ENCODE measurements around the gene PACRG. TPM values are rescaled to one million over a fixed set of nuclear protein-coding genes. Genes with fewer than 3 reads are reported as not detected.

PACRG gene
- total RNA-seq, 1 experiment from 2014 or later: 0.59 TPM

DNA sequence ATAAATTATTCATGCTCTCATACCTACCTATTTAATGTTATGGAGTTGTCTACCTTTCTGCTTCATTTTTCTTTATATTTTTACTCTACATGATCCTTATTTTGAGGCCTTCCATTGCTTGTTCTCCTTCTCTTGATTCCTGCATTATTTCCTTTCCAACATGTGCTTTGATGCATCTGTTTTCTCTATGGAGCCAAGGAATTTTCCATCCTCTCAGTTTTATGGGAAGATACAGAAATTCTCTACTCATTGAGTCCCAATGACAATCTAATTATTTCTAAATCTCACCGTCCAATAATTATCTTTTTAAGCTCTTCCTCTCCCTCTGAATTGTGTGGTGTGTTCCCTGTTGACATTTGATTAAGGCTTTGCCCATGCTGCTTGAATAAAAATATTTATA, 136.0 kb downstream of the PACRG start:
- in situ Hi-C loops (cut with HindIII; ENCODE audit: low pct_unique_long_range_greater_than_20kb, low sequenced_read_pairs) (no loop called here), intact Hi-C loops (cut with micrococcal nuclease; ENCODE audit: unreplicated experiment) (no loop called here)
- Histone ChIP-seq H3K27ac (ENCODE audit: low read length) (no peak overlapping the region), H3K9me3 (ENCODE audit: control insufficient read depth, insufficient read depth, low read depth, low read length) (no peaks in the 10 kb centered on the region), H3K36me3 (ENCODE audit: control insufficient read depth, insufficient read depth, low read length) (no peaks in the 10 kb centered on the region), H3K27me3 (ENCODE audit: control insufficient read depth, insufficient read depth, low read length) (no peaks in the 10 kb centered on the region), H3K4me3 (ENCODE audit: low read depth in 2 of 2, low read length in 2 of 2) (no peak overlapping the region), H3K4me1 (ENCODE audit: control insufficient read depth, insufficient read depth, low read length) (no peaks in the 10 kb centered on the region)
- ChIA-PET CTCF (no interaction called here), POLR2A (no interaction called here)
- ATAC-seq (no peak), DNase-seq (ENCODE audit: low read depth, low spot score) (no peak)
- no peak for TF ChIP-seq POLR2AphosphoS5 (IDR thresholded peaks at IDR 0.05; ENCODE audit: low read depth, low read length)
- TF ChIP-seq SIN3A (IDR thresholded peaks at IDR 0.05; ENCODE audit: borderline replicate concordance, insufficient read depth, low read depth, low read length): no peak
- TF ChIP-seq, protein P1, sequence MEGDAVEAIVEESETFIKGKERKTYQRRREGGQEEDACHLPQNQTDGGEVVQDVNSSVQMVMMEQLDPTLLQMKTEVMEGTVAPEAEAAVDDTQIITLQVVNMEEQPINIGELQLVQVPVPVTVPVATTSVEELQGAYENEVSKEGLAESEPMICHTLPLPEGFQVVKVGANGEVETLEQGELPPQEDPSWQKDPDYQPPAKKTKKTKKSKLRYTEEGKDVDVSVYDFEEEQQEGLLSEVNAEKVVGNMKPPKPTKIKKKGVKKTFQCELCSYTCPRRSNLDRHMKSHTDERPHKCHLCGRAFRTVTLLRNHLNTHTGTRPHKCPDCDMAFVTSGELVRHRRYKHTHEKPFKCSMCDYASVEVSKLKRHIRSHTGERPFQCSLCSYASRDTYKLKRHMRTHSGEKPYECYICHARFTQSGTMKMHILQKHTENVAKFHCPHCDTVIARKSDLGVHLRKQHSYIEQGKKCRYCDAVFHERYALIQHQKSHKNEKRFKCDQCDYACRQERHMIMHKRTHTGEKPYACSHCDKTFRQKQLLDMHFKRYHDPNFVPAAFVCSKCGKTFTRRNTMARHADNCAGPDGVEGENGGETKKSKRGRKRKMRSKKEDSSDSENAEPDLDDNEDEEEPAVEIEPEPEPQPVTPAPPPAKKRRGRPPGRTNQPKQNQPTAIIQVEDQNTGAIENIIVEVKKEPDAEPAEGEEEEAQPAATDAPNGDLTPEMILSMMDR (IDR thresholded peaks at IDR 0.05): no peak
- TF ChIP-seq, protein P2, sequence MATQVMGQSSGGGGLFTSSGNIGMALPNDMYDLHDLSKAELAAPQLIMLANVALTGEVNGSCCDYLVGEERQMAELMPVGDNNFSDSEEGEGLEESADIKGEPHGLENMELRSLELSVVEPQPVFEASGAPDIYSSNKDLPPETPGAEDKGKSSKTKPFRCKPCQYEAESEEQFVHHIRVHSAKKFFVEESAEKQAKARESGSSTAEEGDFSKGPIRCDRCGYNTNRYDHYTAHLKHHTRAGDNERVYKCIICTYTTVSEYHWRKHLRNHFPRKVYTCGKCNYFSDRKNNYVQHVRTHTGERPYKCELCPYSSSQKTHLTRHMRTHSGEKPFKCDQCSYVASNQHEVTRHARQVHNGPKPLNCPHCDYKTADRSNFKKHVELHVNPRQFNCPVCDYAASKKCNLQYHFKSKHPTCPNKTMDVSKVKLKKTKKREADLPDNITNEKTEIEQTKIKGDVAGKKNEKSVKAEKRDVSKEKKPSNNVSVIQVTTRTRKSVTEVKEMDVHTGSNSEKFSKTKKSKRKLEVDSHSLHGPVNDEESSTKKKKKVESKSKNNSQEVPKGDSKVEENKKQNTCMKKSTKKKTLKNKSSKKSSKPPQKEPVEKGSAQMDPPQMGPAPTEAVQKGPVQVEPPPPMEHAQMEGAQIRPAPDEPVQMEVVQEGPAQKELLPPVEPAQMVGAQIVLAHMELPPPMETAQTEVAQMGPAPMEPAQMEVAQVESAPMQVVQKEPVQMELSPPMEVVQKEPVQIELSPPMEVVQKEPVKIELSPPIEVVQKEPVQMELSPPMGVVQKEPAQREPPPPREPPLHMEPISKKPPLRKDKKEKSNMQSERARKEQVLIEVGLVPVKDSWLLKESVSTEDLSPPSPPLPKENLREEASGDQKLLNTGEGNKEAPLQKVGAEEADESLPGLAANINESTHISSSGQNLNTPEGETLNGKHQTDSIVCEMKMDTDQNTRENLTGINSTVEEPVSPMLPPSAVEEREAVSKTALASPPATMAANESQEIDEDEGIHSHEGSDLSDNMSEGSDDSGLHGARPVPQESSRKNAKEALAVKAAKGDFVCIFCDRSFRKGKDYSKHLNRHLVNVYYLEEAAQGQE (IDR thresholded peaks at IDR 0.05; ENCODE audit: insufficient read depth in 1 of 2, low read depth in 2 of 2, low read length in 1 of 2): no peak
- TF ChIP-seq TCF7L2 (IDR thresholded peaks at IDR 0.05; ENCODE audit: low read depth, low read length): no peak
- BruUV-seq (replicated peaks): no TSS peak

DNA sequence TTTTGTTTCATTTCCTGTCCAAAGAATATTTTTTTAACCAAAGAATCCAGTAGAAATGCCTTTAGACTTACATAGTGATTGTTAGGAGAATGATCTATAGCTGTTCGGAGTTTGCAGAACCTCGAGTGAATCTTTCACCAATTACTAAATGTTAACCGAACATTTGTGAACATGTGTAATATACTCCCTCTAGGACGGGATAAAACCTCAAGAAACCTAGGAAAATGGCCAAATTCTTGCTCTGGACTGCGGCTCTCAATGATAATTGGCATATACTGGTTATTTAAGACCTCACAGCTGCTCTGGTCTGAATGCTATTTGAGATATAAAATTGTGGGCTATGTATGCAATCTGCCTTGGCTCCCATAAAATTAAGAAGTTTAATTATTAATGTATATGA, 137.1 kb downstream of the PACRG start:
- Histone ChIP-seq H3K27ac (ENCODE audit: low read length) (no peak overlapping the region), H3K9me3 (ENCODE audit: control insufficient read depth, insufficient read depth, low read depth, low read length) (no peaks in the 10 kb centered on the region), H3K36me3 (ENCODE audit: control insufficient read depth, insufficient read depth, low read length) (no peaks in the 10 kb centered on the region), H3K4me3 (ENCODE audit: low read depth in 2 of 2, low read length in 2 of 2) (no peak overlapping the region), H3K27me3 (ENCODE audit: control insufficient read depth, insufficient read depth, low read length) (no peaks in the 10 kb centered on the region), H3K4me1 (ENCODE audit: control insufficient read depth, insufficient read depth, low read length) (no peaks in the 10 kb centered on the region)
- in situ Hi-C loops (cut with HindIII; ENCODE audit: low pct_unique_long_range_greater_than_20kb, low sequenced_read_pairs): no loop called here
- no peak for DNase-seq (ENCODE audit: low read depth, low spot score)
- CTCF ChIA-PET: no interaction called here
- intact Hi-C loops (cut with micrococcal nuclease; ENCODE audit: unreplicated experiment): no loop called here
- no TSS peak for BruUV-seq (replicated peaks)
- POLR2A ChIA-PET: no interaction called here
- no peak for ATAC-seq
- TF ChIP-seq, protein P2 (IDR thresholded peaks at IDR 0.05; ENCODE audit: insufficient read depth in 1 of 2, low read depth in 2 of 2, low read length in 1 of 2): no peak
